Upper lobe of left lung (tissue), 4 donors: ENCODE results near the gene SIRPG.

Source experiments
- POLR2A ChIP-seq, 4 donors: fragments of 450-650 bp; IDR thresholded peaks; one replicate each; pipeline ENCODE4 v1.5.1; 2016 to 2017; ENCODE audit warnings: antibody characterized with exemption in 4 of 4, mild to moderate bottlenecking in 2 of 4
- TF ChIP-seq, protein P1 (sequence below), 6 experiments: fragments of 450-650 bp in 4 of 6; fragments of 200-600 bp in 2 of 6; sonication (generic) in 2 of 6; IDR thresholded peaks; one replicate each; pipeline ENCODE4 v1.5.1; 2016 to 2019; ENCODE audit warnings: antibody characterized with exemption in 6 of 6

GRCh38 chr20:1622450-1622849, 35.1 kb downstream of the SIRPG start:
- TF ChIP-seq, protein P1, sequence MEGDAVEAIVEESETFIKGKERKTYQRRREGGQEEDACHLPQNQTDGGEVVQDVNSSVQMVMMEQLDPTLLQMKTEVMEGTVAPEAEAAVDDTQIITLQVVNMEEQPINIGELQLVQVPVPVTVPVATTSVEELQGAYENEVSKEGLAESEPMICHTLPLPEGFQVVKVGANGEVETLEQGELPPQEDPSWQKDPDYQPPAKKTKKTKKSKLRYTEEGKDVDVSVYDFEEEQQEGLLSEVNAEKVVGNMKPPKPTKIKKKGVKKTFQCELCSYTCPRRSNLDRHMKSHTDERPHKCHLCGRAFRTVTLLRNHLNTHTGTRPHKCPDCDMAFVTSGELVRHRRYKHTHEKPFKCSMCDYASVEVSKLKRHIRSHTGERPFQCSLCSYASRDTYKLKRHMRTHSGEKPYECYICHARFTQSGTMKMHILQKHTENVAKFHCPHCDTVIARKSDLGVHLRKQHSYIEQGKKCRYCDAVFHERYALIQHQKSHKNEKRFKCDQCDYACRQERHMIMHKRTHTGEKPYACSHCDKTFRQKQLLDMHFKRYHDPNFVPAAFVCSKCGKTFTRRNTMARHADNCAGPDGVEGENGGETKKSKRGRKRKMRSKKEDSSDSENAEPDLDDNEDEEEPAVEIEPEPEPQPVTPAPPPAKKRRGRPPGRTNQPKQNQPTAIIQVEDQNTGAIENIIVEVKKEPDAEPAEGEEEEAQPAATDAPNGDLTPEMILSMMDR (IDR thresholded peaks at IDR 0.05): no peak
- TF ChIP-seq POLR2A (IDR thresholded peaks at IDR 0.05): no peak
